CD4-positive, alpha-beta T cell treated with Interleukin-1 beta for 1 hour (primary cell): Measurements from ENCODE around the gene HMGN3.
"Not testable (repeated sequence)": the region's sequence is repeated elsewhere in the genome, so short reads cannot be mapped to it uniquely, and the experiment has no call there.

ENCODE experiments used
- DNase-seq, 2 donors: peaks; one replicate each; pipeline ENCODE4 v3.0.0-alpha.2; 2020 to 2022

The HMGN3 gene

GRCh38 chr6:79234150-79235022 lies at the start of gene HMGN3:
TSS of gene HMGN3 (minus strand) at chr6:79234682.
- DNase-seq, result peak; percentile 91 to 93

- DNase-seq, result no peak
Measured at GRCh38 chr6:79280756-79281155, 46.3 kb upstream of the HMGN3 start.

- DNase-seq, result no peak
Measured at GRCh38 chr6:79277109-79277508, 42.6 kb upstream of the HMGN3 start.

- no peak for DNase-seq
Measured at GRCh38 chr6:79269877-79270276, 35.4 kb upstream of the HMGN3 start.

GRCh38 chr6:79267128-79267527 lies 32.6 kb upstream of the HMGN3 start:
- no peak for DNase-seq

- DNase-seq, result no peak
Measured at GRCh38 chr6:79266051-79266450, 31.6 kb upstream of the HMGN3 start.

- no peak for DNase-seq
Measured at GRCh38 chr6:79263359-79263758, 28.9 kb upstream of the HMGN3 start.

GRCh38 chr6:79261666-79262065 lies 27.2 kb upstream of the HMGN3 start:
- no peak for DNase-seq

GRCh38 chr6:79260772-79261171 lies 26.3 kb upstream of the HMGN3 start:
- DNase-seq, result no peak

- DNase-seq, result no peak
Measured at GRCh38 chr6:79257381-79258205, 23.1 kb upstream of the HMGN3 start.

- not testable (repeated sequence) for DNase-seq
Measured at GRCh38 chr6:79256770-79257169, 22.3 kb upstream of the HMGN3 start.

- DNase-seq, result not testable (repeated sequence)
Measured at GRCh38 chr6:79255086-79255485, 20.6 kb upstream of the HMGN3 start.

- no peak for DNase-seq
Measured at GRCh38 chr6:79250559-79250958, 16.1 kb upstream of the HMGN3 start.

- DNase-seq, result peak in 1 of 2 donors; percentile 11
Measured at GRCh38 chr6:79250107-79250514, 15.6 kb upstream of the HMGN3 start.

GRCh38 chr6:79249136-79249535 lies 14.7 kb upstream of the HMGN3 start:
- no peak for DNase-seq

GRCh38 chr6:79246891-79247290 lies 12.4 kb upstream of the HMGN3 start:
- no peak for DNase-seq

- no peak for DNase-seq
Measured at GRCh38 chr6:79241228-79241627, 6.7 kb upstream of the HMGN3 start.

GRCh38 chr6:79240509-79240908 lies 6.0 kb upstream of the HMGN3 start:
- no peak for DNase-seq

GRCh38 chr6:79239536-79240168 lies 5.2 kb upstream of the HMGN3 start:
- no peak for DNase-seq

GRCh38 chr6:79238919-79239318 lies 4.4 kb upstream of the HMGN3 start:
- no peak for DNase-seq

- DNase-seq, result no peak
Measured at GRCh38 chr6:79236711-79237110, 2.2 kb upstream of the HMGN3 start.

- DNase-seq, result peak; percentile 62 to 69
Measured at GRCh38 chr6:79233611-79234149, 802 bp downstream of the HMGN3 start.
